IPS-15b (cell line): Measurements from ENCODE around the gene HOXB5.

Source experiments
- H3K27me3 ChIP-seq: one replicate; pipeline ENCODE4 v1.6.1; 2013; ENCODE audit warnings: low read length; ENCODE audit not compliant: control insufficient read depth, insufficient read depth
- H3K36me3 ChIP-seq: one replicate; pipeline ENCODE4 v1.6.1; 2013; ENCODE audit warnings: low read length; ENCODE audit not compliant: control insufficient read depth, insufficient read depth
- H3K4me1 ChIP-seq: one replicate; pipeline ENCODE4 v1.6.1; 2013; ENCODE audit warnings: mild to moderate bottlenecking, low read length; ENCODE audit not compliant: control insufficient read depth, insufficient read depth
- H3K4me3 ChIP-seq: one replicate; pipeline ENCODE4 v1.5.1; 2013; ENCODE audit warnings: low read depth, low read length
- H3K9ac ChIP-seq: one replicate; pipeline ENCODE4 v1.6.1; 2013; ENCODE audit warnings: low read depth, mild to moderate bottlenecking, low read length
- H3K9me3 ChIP-seq: one replicate; pipeline ENCODE4 v1.6.1; 2013; ENCODE audit warnings: mild to moderate bottlenecking, low read length; ENCODE audit not compliant: control insufficient read depth, insufficient read depth

HOXB5 gene

DNA sequence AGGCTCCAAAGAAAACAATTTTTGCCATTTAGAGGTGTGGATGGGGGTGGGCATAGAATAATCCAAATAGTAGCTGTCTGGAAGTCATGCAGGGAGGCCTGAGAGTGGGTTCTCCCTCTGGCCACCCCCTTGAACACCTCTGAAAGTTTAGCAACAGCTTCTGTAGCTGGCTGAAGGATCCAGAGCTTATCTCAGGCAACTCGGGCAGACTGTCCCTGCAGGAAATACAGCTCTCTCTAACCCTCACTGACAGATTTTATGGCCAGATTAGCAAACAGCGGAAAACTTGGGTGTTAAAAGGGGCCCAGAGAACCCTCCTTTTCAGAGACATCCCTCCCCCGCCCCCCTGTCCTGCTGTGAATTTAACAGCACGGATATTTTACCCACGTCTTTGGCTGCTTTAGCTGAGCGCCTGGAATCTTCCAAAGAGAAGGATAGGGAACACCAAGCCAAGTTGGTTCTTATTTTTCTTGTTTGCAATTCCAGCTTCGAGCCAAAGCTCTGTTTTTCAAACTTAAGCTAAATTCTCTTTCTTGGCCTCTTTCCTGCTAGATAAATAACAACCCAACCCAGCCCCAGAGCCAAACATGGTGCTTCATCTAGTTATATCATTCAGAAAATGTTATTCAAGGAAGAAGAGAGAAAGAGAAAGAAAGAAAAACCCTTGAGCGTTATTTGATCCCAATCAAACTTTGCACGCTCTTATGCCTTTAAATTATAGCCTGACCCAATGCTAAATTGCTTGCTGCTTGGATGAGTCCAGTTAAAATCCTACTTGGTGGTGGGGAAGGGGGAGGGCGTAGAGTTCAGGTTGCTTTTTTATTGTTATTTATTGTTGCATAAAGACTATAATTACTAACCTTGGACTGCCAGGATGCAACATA is 46.4 kb downstream of the HOXB5 start:
- Histone ChIP-seq H3K9me3 (no peaks in the 10 kb centered on the region), H3K27me3 (peaks cover 94% of the 10 kb centered on the region), H3K36me3 (no peaks in the 10 kb centered on the region), H3K9ac (no peak overlapping the region), H3K4me1 (peaks cover 39% of the 10 kb centered on the region), H3K4me3 (peak overlapping the region; percentile 37)

DNA sequence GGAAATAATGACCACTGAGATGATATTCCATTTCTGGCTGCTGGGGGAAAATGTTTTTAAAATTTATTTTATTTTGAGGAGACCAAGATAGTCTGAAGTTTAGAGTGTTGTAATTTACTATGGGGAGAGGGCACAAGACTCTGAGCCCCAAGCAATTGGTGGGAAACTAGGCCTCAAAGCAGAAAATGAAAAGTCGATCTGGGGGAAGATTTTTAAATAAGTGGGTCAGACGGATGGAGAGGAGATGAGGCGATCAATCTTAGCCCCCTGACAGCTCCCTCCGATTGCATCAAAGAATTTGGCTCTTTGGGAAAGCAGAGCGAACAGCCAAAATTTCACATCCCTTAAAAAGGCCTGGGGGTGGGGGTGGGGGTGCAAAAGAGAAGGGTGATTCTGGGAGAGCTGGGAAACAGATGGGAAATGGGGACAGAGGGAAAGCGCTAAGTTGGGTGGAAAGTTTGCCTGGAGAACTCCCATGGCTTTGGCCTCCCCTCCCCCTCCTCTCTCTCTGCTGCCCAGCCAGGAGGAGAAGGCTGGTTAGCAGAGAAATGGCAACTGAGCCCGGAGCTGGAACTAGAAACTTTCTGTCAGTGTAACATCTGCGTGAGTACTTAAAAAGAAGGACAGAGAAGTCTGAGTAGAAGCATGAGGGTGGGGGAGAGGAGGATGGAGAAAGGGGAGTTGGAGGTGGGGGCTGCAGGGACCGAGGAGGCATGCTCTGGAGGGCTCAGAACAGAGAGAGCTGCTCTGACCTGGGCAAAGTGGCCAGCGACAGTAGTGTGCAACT is 47.2 kb downstream of the HOXB5 start:
- H3K4me3 ChIP-seq: peak overlapping the region; percentile 37
- no peaks in the 10 kb centered on the region for H3K9me3 ChIP-seq
- H3K27me3 ChIP-seq: peaks cover 92% of the 10 kb centered on the region
- H3K9ac ChIP-seq: no peak overlapping the region
- no peaks in the 10 kb centered on the region for H3K36me3 ChIP-seq
- H3K4me1 ChIP-seq: peaks cover 39% of the 10 kb centered on the region

GRCh38 chr17:48545539-48545938 is 48.0 kb downstream of the HOXB5 start:
- H3K4me1 ChIP-seq: peaks cover 43% of the 10 kb centered on the region
- H3K36me3 ChIP-seq: no peaks in the 10 kb centered on the region
- no peaks in the 10 kb centered on the region for H3K9me3 ChIP-seq
- peak overlapping the region; percentile 19 for H3K4me3 ChIP-seq
- H3K9ac ChIP-seq: no peak overlapping the region
- peaks cover 95% of the 10 kb centered on the region for H3K27me3 ChIP-seq

DNA sequence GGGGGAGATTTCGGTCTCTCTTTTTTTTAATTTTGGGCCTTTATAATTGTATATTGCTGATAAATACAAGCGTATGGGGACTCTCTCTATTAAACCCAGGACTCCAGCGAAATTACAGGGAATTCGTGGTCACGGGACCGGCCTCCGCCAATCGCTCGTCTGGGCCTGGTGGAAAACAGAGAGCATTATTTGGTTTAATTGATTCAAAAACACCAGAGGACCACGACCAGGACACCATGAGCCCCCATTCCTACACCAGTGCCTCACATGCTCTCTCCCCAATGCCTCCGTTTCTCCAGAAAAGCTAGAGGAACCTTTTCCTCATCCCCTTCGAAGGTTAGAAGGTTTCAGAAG is 48.6 kb downstream of the HOXB5 start, which contains the start of gene HOXB2:
Gene HOXB2 (minus strand): TSS at position 88 of the 354 bp plus-strand sequence. CDS start 198 bp downstream, outside the sequence.
- H3K9ac ChIP-seq: no peak within 1 kb of the TSS
- H3K4me3 ChIP-seq: peak within 1 kb of the TSS; percentile 42
- no peaks in the 10 kb centered on the region for H3K9me3 ChIP-seq
- peaks cover 95% of the 10 kb centered on the region for H3K27me3 ChIP-seq
- H3K4me1 ChIP-seq: peaks cover 46% of the 10 kb centered on the region
- H3K36me3 ChIP-seq: no peaks in the 10 kb centered on the region

DNA sequence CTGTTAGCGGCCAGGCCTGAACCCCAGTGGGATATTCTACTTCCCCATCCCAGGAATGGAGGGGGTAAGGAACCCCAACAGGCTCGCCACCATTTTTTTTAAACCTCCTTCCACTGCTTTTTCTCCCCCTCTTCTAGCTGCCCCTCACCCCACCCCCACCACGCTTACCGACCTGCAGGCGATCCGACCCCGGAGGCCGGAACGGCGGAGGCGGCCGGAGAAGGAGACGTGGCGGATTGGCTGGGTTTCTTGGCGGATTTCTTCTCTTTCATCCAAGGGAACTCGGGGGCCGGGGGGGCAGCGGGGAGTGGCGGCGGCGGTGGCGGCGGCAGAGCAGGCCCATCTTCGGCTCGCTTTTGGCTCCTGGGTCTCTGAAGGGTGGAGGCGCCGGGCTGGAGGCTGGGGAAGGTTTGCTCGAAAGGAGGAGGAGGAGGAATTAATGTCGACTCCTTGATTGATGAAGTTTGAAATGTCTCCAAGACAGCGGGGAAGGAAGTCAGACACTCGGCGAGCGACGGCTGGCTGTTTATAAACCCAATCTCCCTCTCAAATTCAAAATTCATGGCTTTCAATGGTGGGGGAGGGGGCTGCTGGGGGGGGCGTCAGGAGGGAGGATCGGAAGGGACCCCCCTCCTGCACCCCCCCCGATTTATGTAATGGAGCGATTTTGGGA is 49.1 kb downstream of the HOXB5 start:
- Histone ChIP-seq H3K9ac (no peak overlapping the region), H3K4me3 (peak overlapping the region; percentile 42), H3K27me3 (peaks cover 95% of the 10 kb centered on the region), H3K9me3 (no peaks in the 10 kb centered on the region), H3K36me3 (no peaks in the 10 kb centered on the region), H3K4me1 (peaks cover 44% of the 10 kb centered on the region)

DNA sequence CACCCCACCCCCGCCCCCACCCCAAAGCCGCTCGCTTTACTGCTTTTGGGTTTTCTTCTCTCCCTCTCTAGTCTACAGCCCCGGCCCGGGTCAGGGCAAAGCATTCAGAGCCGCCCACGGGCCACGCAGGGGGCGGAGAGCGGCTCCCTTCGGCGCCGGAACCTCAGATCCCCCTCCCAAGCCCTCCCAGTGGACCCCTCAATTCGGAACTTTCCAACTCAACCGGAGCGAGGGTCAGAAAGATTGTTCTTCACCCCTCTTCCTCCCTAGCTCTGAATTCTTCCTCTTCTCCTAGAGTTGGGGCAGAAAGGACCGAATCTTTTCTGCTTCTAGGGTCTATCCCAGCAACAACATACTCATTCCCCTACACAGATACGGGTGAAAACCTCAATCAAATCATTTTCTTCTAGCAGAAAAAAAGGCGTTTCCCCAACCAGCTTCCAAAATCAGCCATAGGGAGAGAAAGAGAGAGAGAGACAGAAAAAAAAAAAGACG is 49.7 kb downstream of the HOXB5 start:
- H3K4me3 ChIP-seq: peak overlapping the region; percentile 42
- H3K4me1 ChIP-seq: peaks cover 38% of the 10 kb centered on the region
- H3K9me3 ChIP-seq: no peaks in the 10 kb centered on the region
- peaks cover 95% of the 10 kb centered on the region for H3K27me3 ChIP-seq
- no peak overlapping the region for H3K9ac ChIP-seq
- H3K36me3 ChIP-seq: no peaks in the 10 kb centered on the region

- Histone ChIP-seq H3K27me3 (peaks cover 90% of the 10 kb centered on the region), H3K9ac (no peak overlapping the region), H3K9me3 (no peaks in the 10 kb centered on the region), H3K36me3 (no peaks in the 10 kb centered on the region), H3K4me1 (peaks cover 33% of the 10 kb centered on the region), H3K4me3 (peak overlapping the region; percentile 42)
Measured at GRCh38 chr17:48543107-48543853, 50.3 kb downstream of the HOXB5 start.

DNA sequence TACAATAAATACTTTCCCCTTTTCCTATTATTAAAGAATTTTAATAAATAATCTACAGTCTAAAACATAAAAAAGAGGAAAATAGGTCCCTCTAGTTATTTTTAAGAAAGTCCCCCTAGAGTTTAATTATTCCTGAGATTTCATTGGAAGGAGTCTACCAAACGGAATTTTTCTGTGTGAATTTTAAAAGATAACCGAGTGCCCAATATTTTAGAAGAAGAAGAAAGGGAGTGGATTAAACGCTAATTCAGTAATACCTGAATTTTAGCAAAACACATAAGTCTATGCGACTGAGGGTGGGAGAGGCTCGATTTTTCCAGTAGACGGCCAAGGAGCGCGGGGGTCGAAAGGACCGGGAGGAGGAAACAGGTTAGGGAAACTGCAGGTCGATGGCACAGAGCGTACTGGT is 50.9 kb downstream of the HOXB5 start:
- H3K9ac ChIP-seq: no peak overlapping the region
- H3K4me3 ChIP-seq: peak overlapping the region; percentile 51
- no peaks in the 10 kb centered on the region for H3K9me3 ChIP-seq
- peaks cover 29% of the 10 kb centered on the region for H3K4me1 ChIP-seq
- H3K36me3 ChIP-seq: no peaks in the 10 kb centered on the region
- peaks cover 85% of the 10 kb centered on the region for H3K27me3 ChIP-seq

DNA sequence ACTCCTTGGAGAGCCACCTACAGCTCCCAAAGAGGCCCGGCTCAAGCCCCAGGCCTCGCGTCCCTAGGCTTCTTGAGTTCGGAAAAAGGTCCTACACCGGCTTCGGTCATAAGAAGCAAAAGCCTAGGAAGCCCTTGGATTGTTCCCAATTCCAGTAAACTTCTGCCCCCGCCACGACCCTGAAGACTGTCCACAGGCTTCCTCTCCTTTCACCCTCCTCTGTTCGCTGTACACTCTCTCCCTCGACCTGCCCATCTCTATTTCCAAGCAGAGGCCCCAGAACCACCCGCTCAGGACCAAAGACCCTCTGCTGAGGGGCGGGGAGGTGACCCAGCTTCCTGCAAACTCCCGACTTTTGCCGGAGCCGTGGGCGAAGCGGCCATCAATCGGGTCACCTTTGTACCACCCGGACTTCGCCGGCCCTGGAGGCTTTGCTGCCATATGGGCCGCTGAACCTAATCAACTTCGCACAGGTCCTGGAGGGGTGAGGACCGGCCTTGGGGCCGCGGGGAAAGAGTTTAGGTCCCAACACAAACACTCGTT is 51.4 kb downstream of the HOXB5 start:
- Histone ChIP-seq H3K9ac (no peak overlapping the region), H3K4me3 (peak overlapping the region; percentile 51), H3K27me3 (peaks cover 79% of the 10 kb centered on the region), H3K9me3 (no peaks in the 10 kb centered on the region), H3K36me3 (no peaks in the 10 kb centered on the region), H3K4me1 (peaks cover 24% of the 10 kb centered on the region)

DNA sequence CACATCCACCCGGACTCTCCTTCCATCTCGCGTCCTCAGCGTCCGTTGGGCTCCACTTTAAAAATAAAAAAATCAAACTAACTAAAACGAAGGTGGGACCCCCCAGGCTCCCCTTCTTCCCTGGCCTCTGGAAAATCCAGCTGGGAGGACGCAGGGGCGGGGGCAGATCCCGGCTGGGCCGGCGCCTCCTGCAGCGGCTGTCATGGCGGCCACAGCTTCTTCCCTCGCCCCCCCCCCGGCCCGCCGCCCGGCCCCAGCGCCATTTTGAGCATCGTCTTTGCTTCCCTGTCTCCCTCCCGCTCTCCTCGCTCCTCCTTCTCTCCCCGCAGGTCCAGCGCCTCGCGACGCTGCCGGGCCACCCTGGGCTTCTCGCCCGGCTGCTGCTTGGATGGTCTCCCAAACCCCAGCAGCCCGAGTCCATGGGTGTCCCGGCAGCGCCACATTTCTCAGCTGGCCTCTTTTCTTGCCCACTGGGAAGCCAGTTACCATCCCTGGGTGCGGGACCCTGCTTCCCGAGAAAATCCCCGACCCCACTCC is 51.9 kb downstream of the HOXB5 start:
- no peaks in the 10 kb centered on the region for H3K36me3 ChIP-seq
- peaks cover 74% of the 10 kb centered on the region for H3K27me3 ChIP-seq
- peak overlapping the region; percentile 51 for H3K4me3 ChIP-seq
- H3K9ac ChIP-seq: no peak overlapping the region
- no peaks in the 10 kb centered on the region for H3K9me3 ChIP-seq
- peaks cover 19% of the 10 kb centered on the region for H3K4me1 ChIP-seq
